Heart right ventricle (tissue), 16 donors: ENCODE data around the gene CAPN9. TPM values are rescaled to one million over a fixed set of nuclear protein-coding genes. Genes with fewer than 3 reads are reported as not detected.
"Not testable (repeated sequence)": the region's sequence is repeated elsewhere in the genome, so short reads cannot be mapped to it uniquely, and the experiment has no call there.

Experiments
- ATAC-seq, 8 donors: fragments of 200-7000 bp; cut with Tn5 transposase; one replicate each; pipeline ENCODE4 v1.9.1; 2020; ENCODE audit warnings: mild to moderate bottlenecking in 8 of 8, moderate library complexity in 8 of 8, moderate number of reproducible peaks in 1 of 8
- DNase-seq, 2 donors: peaks; one replicate each; pipeline ENCODE4 v3.0.0-alpha.2; 2020
- H3K27ac ChIP-seq, 10 donors: fragments of 200-600 bp; sonication (generic) in 2 of 10; one replicate each; pipeline versions ENCODE4 v1.5.0 to v1.8.0; 2020 to 2022; ENCODE audit warnings: mild to moderate bottlenecking in 3 of 10
- H3K27me3 ChIP-seq, 7 donors: fragments of 200-600 bp; one replicate each; pipeline ENCODE4 v1.8.0; 2021 to 2022; ENCODE audit warnings: mild to moderate bottlenecking in 2 of 7
- H3K36me3 ChIP-seq, 9 donors: fragments of 200-600 bp; sonication (generic) in 1 of 9; one replicate each; pipeline versions ENCODE4 v1.5.0 to v1.8.0; 2020 to 2022; ENCODE audit warnings: mild to moderate bottlenecking in 2 of 9
- H3K4me1 ChIP-seq, 9 donors: fragments of 200-600 bp; sonication (generic) in 1 of 9; one replicate each; pipeline versions ENCODE4 v1.5.0 to v1.8.0; 2020 to 2022; ENCODE audit warnings: mild to moderate bottlenecking in 4 of 9
- H3K4me3 ChIP-seq, 10 donors: fragments of 200-600 bp; sonication (generic) in 2 of 10; one replicate each; pipeline versions ENCODE4 v1.5.0 to v1.8.0; 2020 to 2022; ENCODE audit warnings: mild to moderate bottlenecking in 7 of 10, moderate library complexity in 2 of 10
- H3K9me3 ChIP-seq, 11 donors: fragments of 200-600 bp in 10 of 11; sonication (generic) in 2 of 11; one replicate each; pipeline versions ENCODE4 v1.5.0 to v1.8.0; 2013 to 2022; ENCODE audit warnings: mild to moderate bottlenecking in 2 of 11, control low read depth in 1 of 11, moderate library complexity in 1 of 11
- CTCF ChIP-seq, 9 donors: fragments of 200-600 bp; sonication (generic) in 2 of 9; IDR thresholded peaks; one replicate each; pipeline versions ENCODE4 v1.5.0 to v1.8.0; 2021 to 2022; ENCODE audit warnings: antibody characterized with exemption in 9 of 9, mild to moderate bottlenecking in 5 of 9, moderate library complexity in 1 of 9
- WGBS, 2 donors: extraction: QIAGEN DNeasy Blood & Tissue Kit; methylation state at CpG; one replicate each; pipeline ENCODE4 v1.1.7; 2013; ENCODE audit warnings: inconsistent platforms in 1 of 2; 5-methylcytosine and 5-hydroxymethylcytosine counted together
- intact Hi-C, 10 donors: fragments of 100-400 bp; cut with DNase I; formaldehyde crosslinking; loops; one replicate each; pipeline versions ENCODE4 v1.11.1 to v1.14.2; 2022
- polyA plus RNA-seq, 2 donors: library from polyadenylated mRNA; stranded (reverse); fragments of 200-250 nt; gene quantifications; one replicate each; pipeline ENCODE4 v1.2.3, GENCODE V29; 2013
- total RNA-seq, 10 donors: library from RNA; stranded (reverse); fragmentation: NEBNext Ultra II Directional in 3 of 10; extraction: Animal tissue kit (Norgen Biotek cat#: 25700) in 3 of 10; gene quantifications; one replicate each; pipeline versions ENCODE4 v1.2.1 to v1.2.4, GENCODE V29; 2021 to 2023
- donor health status: Arrhythmogenic right ventricular cardiomyopathy.
- donor health status: ischemic (EF 13 %, LVEDD 7.1; RV severe dilation, severe dysfunction).
- donor health status: healthy with polysubstance abuse.
- donor health status: DM: no; HTN: yes; CAD: no.
- donor health status: DM: no; HTN: no; CAD: no.
- donor health status: ischemic (EF 25% LVEDD 6.9; RV normal size, moderate dysfunction).
- donor health status: ischemic (EF 25% LVEDD 5.7; RV mildly dilated, moderate dysfunction).
- donor health status: healthy.
- donor health status: DM: yes; HTN: yes; CAD: no.
- donor health status: Ischemic cardiomyopathy.
- donor health status: ischemic (EF 35%, LVEDD 5.7; RV mildly dilated, moderate dysfunction).
- donor health status: nonischemic (EF 11% LVEDD 7.7; RV severe dilation, severe dysfunction).
- donor health status: DM: yes; HTN: yes; CAD: no.
- donor health status: PGD.
- donor health status: ischemic (EF 29% LVEDD 5.4; RV normal size, mild dysfunction).
- donor health status: nonischemic (EF 23%, LVEDD 6.1; RV moderate dilation, normal function).

CAPN9 gene
- total and polyA plus RNA-seq, 12 donors, result 0.22 to 0.25 (median 0.24) TPM; not detected in 9

- no peak for TF ChIP-seq CTCF (IDR thresholded peaks at IDR 0.05)
- H3K36me3 ChIP-seq, result no peaks in the 10 kb centered on the region
- peaks cover 0 to 6% (median 0%) of the 10 kb centered on the region in 11 donors for H3K9me3 ChIP-seq
- no peaks in the 10 kb centered on the region for H3K27me3 ChIP-seq
- H3K27ac ChIP-seq, result no peak overlapping the region
- DNase-seq (no peak), ATAC-seq (no peak)
- no peak overlapping the region for H3K4me3 ChIP-seq
- 76 to 77% methylated on average over 1 of the region's 1 CpG for WGBS, 2 donors
- H3K4me1 ChIP-seq, result peaks cover 0 to 28% (median 13%) of the 10 kb centered on the region in 9 donors
- intact Hi-C loops, result no loop called here
These were observed 29.9 kb upstream of the CAPN9 start for GRCh38 chr1:230717251-230717650.

GRCh38 chr1:230721849-230722522, 25.2 kb upstream of the CAPN9 start:
- 94% methylated on average over 3 of the region's 3 CpGs for WGBS, 2 donors
- intact Hi-C loops, result not testable (repeated sequence)

GRCh38 chr1:230725256-230726012, 21.8 kb upstream of the CAPN9 start:
- Histone ChIP-seq H3K36me3 (no peaks in the 10 kb centered on the region), H3K4me1 (peaks cover 8 to 62% (median 18%) of the 10 kb centered on the region in 9 donors), H3K4me3 (no peak overlapping the region), H3K27me3 (no peaks in the 10 kb centered on the region), H3K9me3 (peaks cover 0 to 8% (median 0%) of the 10 kb centered on the region in 11 donors), H3K27ac (peak overlapping the region in 8 of 10 donors; percentile 35 to 82 (median 64))
- DNase-seq, result peak in 1 of 2 donors; percentile 68
- 49 to 63% methylated on average over 6 of the region's 6 CpGs for WGBS, 2 donors
- intact Hi-C loops, result no loop called here
- TF ChIP-seq CTCF (IDR thresholded peaks at IDR 0.05), result no peak
- peak; percentile 53 to 87 (median 80) for ATAC-seq

More at GRCh38 chr1:230721849-230722522, 25.2 kb upstream of the CAPN9 start:
- not testable (repeated sequence) for H3K9me3 ChIP-seq, H3K36me3 ChIP-seq, H3K27ac ChIP-seq, ATAC-seq, H3K4me3 ChIP-seq, DNase-seq, H3K27me3 ChIP-seq
- peaks cover 0 to 32% (median 0%) of the 10 kb centered on the region in 9 donors for H3K4me1 ChIP-seq

GRCh38 chr1:230728710-230729392, 18.3 kb upstream of the CAPN9 start:
- intact Hi-C loops, result no loop called here
- H3K27ac ChIP-seq, result peak overlapping the region in 9 of 10 donors; percentile 12 to 82 (median 56)

More at GRCh38 chr1:230728710-230729392, 18.3 kb upstream of the CAPN9 start:
- Histone ChIP-seq H3K9me3 (no peaks in the 10 kb centered on the region), H3K4me1 (peaks cover 8 to 69% (median 24%) of the 10 kb centered on the region in 9 donors), H3K4me3 (no peak overlapping the region), H3K36me3 (no peaks in the 10 kb centered on the region), H3K27me3 (no peaks in the 10 kb centered on the region)
- ATAC-seq (peak in 6 of 8 donors; percentile 11 to 60 (median 38)), DNase-seq (peak in 1 of 2 donors; percentile 45)
- WGBS, 2 donors, result 31 to 42% methylated on average over 6 of the region's 6 CpGs
- TF ChIP-seq CTCF (IDR thresholded peaks at IDR 0.05), result no peak
